ENCODE results near the gene PHF5A.
"Not testable (repeated sequence)": the region's sequence is repeated elsewhere in the genome, so short reads cannot be mapped to it uniquely, and the experiment has no call there.

The PHF5A gene

DNA sequence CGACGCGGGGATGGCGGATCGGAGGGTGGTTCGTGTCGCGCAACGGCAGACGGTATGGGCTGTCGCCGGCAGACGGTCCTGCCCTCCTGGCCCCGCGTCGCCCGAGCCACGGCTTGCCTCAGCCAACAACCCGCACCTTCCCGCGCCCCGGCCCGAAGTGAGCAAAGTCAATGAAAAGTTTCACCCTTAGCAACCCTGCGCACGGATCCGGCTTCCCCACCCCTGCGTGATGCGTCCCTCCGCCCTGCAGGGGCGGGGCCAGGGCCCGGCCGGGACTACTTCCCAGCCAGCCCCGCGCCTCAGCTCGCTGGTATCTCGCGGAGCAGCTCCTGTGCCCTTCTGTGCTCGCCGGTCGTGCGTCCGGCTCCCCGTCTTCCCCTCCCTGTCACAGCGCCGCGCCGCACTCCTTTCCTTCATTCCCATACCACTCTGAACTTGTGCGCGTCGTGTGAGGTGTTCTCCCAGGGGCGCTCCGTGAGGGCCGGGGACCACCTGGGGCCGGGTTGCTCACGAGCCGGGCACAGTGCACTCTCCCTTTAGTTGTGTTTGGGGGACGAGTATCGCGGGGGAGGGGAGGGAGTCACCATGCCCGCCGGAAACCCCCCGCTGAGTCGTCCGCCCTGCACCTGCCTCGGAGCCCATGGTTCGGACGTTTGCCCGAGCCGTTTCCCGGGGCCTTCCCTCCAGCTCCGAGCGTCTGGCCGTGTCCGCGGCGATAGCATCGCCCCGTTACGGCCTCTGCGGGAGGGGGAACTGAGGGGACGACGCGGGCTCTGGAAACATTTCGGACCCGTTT, 21.7 kb downstream of the PHF5A start, which contains the start of gene TOB2:
Gene TOB2 (minus strand): TSS at position 163 of the 796 bp plus-strand sequence. CDS start 9,456 bp downstream, outside the sequence.
- DNase-seq: peak; percentile 53

DNA sequence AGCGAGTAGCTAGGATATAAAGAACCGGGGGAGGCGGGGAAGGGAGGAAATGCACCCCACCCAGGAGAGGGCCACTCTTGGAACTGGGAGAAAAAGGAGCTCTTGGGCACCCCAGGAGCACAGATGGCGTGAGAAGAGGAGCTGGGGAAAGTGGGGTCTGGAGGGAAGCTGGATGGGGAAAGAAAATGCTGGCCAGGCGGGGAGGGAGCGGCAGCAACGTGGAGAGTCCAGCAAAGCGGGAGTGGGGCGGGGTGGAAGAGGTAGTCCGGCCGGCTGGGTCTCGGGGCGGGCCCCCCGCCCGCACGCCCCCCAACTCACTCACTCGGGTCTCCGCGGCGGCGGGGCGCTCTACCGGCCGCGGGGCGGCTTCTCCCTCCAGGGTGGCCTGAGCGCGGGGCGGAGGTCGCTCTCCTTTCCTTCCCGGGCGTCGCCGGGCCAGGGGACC, 22.4 kb downstream of the PHF5A start:
- no peak for DNase-seq

DNA sequence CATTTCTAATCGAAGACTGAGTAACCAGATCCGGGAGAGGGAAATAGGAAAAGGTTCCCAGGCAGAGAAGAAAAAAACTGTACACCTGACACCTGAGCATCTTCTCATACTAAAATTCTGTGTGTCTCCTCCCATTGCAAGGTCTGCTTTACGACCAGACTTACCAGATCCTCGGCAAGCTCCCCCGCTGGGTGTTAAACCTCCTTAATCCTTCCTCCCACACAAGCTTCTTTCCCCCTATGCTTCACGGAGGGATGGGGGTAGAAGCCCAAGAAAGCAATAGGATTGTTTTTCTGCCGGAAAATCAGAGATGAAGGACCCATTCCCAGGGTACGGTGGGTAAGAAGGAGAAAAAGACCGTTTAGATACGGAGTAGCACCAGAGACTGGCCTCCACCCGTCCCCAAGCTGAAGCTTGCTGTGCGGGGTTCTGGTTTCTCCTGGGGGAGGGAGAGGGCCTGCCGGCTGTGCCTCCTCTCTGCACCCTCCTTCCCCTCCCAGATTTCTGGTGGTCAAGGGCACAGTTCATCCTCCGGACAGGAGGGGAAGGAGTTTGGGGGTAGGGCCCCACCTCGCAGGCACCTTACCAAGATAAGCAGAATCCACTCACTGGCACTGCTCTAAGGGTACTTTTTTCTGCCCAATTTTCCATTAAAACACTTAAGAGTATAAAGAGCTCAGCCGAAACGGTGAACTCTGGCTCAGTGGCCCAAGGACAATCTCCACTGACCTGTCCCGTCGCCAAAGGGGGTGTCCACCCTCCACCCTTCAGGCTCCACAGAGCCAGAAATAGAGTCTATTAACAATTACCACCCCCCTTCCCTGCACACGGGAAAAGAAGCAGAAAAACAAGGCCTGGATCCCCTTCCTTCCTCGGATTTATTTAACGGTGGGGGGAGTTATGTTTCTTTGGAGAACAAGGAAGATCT, 23.1 kb downstream of the PHF5A start:
- DNase-seq: no peak

DNA sequence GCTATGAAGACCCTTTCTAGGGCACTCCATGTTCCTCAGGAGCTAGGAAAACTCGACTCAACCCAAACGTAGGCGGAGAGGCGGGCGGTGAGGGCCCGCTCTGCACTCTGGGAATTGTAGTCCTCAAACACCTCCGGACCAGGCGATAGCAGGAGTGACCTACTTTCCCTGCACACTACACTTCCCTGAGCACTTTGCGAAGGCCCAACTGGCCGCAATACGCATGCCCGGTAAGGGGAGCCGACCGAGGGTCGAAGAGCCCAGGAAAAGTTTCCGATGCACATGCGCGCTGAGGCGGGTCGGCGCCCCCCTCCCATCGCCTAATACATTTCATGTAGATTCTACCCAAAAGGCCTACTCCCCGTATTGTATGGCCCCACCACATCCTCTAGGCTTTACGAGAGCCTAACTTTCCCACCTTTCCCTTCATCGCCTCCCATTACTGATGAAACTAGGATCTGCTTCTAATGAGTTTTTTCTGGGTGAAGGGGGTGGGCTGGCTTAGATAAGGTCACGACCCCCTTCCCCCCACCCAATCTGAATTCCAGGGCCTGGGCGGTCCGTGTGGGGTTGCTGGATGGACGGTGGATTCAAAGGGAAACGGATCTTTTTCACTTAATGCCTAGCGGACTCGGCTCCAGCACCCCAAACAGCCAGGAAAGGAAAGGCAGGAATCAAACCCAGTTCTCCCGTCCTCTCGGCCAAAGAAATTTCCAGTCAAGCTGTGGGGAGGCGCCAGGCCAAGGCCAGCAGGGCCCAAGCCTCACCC, 23.9 kb downstream of the PHF5A start:
- peak; percentile 55 for DNase-seq

DNA sequence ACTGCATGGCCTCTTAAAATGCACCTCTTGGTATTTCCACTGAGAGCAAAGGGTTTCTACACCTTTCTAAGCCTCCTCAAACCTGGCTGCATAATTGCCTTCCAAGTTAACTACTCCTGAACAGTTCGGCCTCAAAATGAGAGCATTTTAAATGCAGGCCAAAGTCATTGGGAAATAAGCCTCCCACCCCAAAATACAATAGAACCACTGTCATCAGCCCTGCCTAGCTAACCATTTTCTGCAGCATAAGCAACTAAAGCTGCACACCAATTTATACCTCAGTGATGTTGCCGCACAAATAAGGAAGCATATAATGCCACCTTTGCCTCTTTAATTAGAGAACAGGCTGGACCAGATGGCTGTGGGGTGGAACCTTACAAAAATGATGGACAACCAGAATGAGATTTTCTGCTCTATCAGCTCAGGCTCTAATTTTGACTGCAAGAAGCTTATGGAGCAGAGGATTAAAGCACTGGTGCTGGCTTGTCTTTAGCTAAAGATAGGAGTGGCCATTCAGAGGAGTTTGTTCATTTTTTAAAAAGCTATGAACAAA, 26.2 kb downstream of the PHF5A start:
- no peak for DNase-seq

DNA sequence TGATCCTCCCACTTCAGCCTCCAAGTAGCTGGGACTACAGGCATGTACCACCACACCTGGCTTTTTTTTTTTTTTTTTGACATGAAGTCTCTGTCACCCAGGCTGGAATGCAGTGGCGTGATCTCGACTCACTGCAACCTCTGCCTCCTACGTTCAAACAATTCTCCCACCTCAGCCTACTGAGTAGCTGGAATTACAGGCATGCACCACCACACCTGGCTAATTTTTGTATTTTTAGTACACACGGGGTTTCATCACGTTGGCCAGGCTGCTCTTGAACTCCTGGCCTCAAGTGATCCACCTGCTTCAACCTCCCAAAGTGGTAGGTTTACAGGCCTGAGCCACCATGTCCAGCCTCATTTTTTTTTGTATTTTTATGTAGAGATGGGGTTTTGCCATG, 28.0 kb downstream of the PHF5A start:
- DNase-seq: not testable (repeated sequence)

DNA sequence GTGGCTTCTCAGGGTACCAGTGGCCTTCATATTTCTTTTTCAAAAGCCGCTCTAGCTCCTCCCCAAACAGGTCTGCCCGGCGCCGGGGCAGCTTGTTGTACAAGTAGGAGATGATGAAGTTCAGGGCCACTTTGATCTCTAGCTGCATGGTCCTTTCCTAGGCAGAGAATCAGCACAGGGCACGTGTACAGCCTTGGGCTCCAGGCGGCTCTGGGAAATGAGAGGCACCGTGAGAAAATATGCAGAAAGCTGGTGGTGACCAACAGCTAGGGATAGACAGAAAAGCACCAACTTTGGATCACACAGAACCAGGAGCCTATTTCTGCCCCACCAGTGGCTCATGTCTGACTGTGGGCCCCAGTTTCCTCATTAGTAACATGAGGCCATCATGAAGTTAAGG, 31.3 kb downstream of the PHF5A start:
- DNase-seq: no peak

DNA sequence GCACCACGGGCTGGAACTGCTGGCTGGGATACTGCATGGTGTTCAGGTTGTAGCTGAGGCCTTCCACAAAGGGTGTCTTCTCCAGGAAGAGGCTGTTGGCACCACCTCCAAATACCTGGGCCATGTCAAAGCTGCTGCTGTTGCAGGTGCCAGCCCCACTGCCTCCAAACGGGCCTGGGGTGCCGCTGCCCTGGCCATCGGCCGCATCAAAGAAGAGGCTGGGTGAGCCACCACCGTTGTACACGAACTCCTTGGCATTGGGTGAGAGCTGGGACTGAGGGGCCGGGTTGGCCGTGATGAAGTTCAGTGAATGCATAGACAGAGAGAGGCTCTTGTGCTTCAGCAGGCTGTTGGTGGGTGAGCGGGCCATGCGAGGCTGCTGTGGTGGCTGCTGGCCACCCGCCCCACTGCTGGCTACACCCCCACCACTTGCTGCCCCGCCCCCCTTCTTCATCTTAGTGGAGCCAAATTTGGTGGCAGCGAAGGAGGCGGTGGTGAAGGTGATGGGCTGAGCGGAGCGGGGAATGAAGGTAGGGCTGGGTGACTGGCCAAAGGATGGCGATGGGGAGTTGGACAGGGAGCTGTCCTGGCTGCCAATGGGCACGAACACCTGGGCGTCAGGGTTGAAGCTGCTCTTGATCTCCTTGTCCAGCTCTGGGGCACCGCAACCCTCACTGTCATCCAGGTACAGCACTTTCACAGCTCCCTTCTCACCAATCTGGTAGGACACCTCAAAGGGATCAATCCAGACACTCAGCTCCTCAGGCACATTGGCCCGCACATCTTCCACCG, 32.0 kb downstream of the PHF5A start:
- no peak for DNase-seq

DNA sequence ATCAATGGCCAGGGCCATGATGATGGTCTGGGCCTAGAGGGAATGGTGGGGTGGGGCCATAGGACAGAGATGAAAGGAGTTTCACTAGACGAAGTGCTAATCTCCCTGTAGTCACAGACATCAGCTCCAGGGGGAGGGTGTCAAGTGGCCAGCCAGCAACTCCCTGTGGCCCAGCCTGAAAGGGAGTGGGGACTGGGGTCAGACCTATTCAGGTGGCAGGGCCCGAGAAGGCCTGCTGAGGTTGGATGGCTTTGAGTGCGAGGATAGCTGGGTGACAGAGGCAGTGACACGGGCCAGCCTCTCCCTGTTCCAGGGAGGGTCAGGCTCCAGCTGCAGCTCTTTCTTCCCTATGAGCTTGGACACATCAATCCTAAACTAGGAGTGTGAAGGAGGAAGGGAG, 32.9 kb downstream of the PHF5A start:
- no peak for DNase-seq

DNA sequence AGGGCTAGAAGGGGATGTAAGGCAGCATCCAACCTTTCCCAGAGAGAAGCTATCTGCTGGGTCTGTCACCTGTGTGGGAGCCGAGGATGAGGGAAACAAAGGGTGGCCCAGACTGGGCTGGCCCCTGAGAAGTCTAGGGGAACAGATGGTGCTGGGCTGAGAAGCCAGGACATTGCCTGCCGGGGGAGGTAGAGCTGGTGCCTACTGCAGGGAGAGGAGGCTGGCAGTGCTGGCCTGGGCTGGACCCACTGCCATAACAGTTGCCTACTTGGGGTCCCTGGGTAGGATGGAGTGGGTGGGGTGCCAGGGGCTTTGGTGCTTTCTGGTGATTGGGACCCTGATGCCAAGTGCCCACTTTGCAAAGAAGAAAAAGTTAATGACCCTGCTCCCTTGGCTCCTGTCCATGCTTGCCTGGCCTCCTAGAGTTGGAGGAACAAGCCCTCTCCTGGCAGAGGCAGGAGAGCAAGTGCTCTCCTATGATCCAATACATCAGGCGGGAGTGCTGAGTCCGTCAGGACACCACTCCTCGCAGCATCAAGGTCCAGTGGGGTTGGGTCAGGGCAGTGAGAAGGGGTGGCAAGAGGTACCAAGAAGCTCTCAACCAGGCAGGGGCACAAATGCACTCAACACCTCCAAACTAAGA, 34.0 kb downstream of the PHF5A start:
- not testable (repeated sequence) for DNase-seq

DNA sequence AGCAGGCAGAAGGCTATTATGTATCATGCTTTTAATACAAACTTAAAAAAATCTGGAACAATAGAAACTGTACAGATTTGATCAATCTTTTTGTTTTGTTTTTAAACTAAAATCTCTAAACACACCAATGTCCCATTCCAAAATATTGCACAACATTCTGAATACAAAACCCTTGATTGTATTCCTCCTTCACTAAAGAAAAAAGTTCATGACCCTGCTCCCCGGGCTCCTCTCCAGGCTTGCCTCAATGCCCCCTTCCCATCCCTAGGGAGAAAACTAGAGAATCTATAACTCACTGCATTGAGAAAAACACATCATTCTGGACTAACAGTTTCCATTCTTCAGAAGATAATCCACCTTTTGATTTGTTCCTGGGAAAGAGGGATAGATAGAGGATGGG, 35.0 kb downstream of the PHF5A start:
- DNase-seq: not testable (repeated sequence)

DNA sequence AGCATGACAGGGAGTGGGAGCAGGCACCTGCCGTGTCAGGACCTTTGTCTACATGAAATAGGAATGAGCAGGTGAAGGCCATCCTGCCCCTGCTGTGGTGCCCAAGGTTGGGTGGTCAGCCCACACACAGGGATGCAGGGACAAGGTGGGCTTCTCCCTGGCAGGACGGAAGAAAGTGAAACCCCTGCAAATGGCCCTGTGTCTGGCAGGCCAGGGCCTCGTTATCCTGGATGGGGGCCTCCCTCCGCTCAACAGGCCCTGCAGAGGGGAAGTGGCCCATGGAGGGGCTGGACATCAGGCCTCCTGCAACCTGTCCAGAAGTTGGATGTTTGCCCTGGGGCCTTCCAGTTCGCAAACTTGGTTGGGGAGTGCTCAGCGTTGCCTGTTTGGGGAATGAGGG, 36.8 kb downstream of the PHF5A start:
- no peak for DNase-seq

DNA sequence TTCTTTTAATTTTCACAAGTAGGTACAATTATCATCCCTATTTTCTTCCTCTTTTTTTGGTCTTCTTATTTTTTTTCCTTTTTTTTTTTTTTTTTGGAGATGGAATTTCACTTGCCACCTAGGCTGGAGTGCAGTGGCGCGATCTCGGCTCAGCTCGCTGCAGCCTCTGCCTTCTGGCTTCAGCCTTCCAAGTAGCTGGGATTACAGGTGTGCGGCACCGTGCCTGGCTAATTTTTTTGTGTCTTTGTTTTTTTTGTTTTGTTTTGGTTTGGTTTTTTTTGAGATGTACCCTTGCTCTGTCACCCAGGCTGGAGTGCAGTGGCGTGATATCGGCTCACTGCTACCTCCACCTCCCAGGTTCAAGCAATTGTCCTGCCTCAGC, 38.5 kb downstream of the PHF5A start:
- DNase-seq: no peak

DNA sequence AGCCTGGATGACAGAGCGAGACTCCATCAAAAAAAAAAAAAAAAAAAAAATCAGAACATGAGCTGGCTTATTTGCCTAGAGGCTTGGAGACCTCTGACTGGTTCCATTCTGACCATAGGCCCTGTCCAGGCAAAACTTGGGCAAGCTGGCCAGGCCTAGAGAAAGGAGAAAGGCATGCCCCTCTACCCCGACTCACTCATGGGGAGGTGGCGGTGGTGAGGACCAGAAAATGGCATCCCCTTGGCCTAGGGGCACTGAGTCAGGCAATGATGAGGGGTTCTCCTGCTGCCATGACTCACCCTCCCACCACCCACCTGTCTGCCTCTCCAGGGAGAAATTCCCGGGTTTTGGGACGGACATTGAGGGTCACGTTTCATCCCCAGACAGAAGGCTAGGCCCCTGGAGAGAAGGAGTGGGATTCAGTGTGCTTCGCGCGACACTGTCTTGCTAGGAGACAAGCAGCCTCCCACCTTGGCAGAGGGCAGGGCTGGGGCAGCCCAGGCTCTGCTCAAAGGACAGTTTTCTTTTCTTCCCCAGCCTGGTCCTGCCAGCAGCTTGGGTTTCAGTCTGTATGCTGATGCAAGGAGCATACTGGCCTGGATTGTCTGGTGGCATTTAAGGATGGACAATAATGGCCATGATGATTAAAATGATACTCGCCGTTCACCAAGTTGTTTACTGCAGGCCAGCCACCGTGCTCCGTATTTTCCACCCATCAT, 39.1 kb downstream of the PHF5A start:
- no peak for DNase-seq

DNA sequence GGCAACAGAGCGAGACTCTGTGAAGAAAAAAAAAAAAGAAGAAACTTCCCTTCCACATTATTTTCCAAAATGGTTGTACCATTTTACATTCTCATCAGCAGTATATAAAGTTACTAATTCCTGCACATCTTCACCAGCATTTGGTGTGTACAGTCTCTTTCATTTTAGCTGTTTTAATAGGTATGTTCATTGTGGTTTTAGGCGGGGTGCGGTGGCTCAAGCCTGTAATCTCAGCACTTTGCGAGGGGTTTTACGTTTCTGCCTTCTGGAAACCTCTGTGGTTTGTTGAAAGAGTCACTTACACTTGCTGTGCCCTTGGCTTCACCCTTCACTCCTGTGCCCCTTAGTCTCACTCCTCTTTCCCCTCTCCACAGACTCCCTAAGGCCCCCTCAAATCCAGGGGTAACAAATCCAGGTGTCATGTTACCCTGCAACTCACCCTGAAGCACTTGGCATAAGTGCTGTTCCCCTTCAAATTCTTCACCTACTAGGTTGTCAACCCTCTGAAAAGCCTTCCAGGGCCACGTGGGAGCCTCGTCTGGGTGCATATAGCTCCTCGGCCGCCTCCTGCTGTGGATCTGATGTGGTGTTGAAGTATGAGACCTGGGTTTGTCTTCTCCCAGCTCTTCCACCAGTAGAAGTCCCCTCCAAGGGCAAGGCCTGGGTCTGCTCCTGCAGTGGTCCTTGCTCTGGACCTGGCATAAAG, 42.7 kb downstream of the PHF5A start:
- DNase-seq: no peak

DNA sequence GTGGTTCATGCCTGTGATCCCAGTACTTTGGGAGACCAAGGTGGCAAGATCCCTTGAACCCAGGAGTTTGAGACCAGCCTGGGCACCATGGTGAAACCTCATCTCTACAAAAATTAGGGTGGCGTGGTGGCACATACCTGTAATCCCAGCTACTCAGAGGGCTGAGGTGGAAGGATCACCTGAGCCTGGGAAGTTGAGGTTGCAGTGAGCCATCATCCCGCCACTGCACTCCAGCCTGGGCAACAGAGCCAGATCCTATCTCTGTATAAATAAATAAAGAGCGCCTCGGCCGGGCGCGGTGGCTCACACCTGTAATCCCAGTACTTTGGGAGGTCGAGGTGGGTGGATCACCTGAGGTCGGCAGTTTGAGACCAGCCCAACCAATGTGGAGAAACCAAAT, 49.8 kb downstream of the PHF5A start:
- DNase-seq: no peak

DNA sequence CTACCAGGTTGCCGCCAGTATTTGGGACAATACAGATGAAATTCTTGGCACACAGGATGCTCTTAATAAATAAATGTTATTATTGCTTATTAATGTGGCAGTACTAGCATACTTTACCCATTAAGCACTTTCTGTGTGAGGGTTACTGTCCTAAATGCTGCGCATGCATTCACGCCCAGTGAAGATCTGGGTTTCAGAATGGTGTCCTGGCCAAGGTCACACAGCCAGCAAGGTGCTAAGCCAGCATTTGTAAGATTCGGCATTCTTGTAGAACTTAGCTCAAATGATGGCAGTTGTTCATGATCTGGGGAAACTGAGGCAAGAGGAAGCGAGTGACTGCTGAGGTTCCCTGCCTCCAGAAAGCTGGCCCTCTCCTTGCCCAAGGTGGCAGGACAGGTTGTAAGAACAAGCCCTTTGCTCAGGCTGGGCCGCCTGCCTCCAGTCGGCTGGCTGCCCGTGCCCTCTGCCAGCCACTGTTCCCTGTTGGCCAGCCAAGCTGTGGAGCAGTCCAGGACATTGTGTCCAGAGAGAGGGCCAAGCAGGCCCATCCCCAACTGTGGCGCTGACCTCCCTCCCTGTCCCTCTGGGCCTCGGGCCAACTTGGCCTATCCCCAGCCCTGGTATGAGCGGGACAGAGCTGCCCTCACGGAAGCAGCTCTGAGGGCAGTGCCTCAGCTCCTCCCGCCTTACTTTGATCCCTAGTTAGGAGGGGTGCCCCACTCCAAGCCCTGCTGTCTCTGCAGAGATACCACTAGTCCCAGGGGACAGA, 50.7 kb downstream of the PHF5A start:
- DNase-seq: no peak

DNA sequence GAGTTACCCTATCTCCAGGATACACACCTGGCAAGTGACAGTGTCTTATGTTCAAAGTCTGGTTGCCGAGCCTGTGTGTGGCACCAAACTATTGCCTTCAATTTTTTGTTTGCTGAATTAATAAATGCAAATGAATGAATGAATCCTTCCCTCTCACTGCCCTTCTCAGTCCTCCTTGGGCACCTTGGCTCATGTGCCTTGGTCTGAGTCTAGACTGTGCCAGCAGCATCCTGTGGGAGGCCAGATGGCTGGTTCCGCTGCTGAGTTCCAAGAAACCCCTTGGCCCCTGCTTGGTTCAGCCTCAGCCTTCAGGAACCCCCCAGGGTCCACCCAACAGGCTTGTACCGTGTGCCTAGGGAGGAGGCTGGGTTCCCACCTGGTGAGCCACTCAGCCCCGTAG, 52.9 kb downstream of the PHF5A start:
- DNase-seq: no peak
